Transverse colon (tissue), 4 donors: ENCODE data around the gene ZNF497. TPM values are rescaled to one million over a fixed set of nuclear protein-coding genes. Genes with fewer than 3 reads are reported as not detected.

Experiments used
- DNase-seq: peaks from one replicate; pipeline ENCODE4 v3.0.0-alpha.2; 2019
- H3K27ac ChIP-seq, 4 donors: fragments of 200-600 bp; sonication (generic); 2 replicates each; pipeline ENCODE4 v1.5.1; 2016 to 2018; ENCODE audit warnings: inconsistent platforms in 4 of 4
- H3K27me3 ChIP-seq: fragments of 200-600 bp; sonication (generic); 2 replicates; pipeline ENCODE4 v1.5.1; 2017; ENCODE audit warnings: inconsistent platforms
- H3K36me3 ChIP-seq, 4 donors: fragments of 200-600 bp; sonication (generic); 2 replicates each; pipeline ENCODE4 v1.5.1; 2017 to 2019; ENCODE audit warnings: inconsistent platforms in 4 of 4
- H3K4me1 ChIP-seq, 4 donors: fragments of 200-600 bp; sonication (generic); 2 replicates each; pipeline ENCODE4 v1.5.1; 2017 to 2020; ENCODE audit warnings: inconsistent platforms in 4 of 4
- H3K4me3 ChIP-seq, 4 donors: fragments of 200-600 bp; sonication (generic); 1 replicate in 1 of 4; 2 replicates in 3 of 4; pipeline versions ENCODE4 v1.5.1 to v1.6.1; 2017 to 2019; ENCODE audit warnings: inconsistent platforms in 4 of 4
- H3K9me3 ChIP-seq, 2 donors: fragments of 200-600 bp; sonication (generic); 2 replicates each; pipeline ENCODE4 v1.5.1; 2017 to 2019; ENCODE audit warnings: inconsistent platforms in 2 of 2
- EP300 ChIP-seq: sonication (generic); formaldehyde crosslinking; IDR thresholded peaks from one replicate; pipeline ENCODE4 v1.6.1; 2017; ENCODE audit warnings: antibody characterized with exemption, low read depth
- POLR2A ChIP-seq: fragments of 450-650 bp; IDR thresholded peaks from one replicate; pipeline ENCODE4 v1.6.1; 2016; ENCODE audit warnings: antibody characterized with exemption, mild to moderate bottlenecking, moderate library complexity
- POLR2AphosphoS5 ChIP-seq, 3 donors: sonication (generic); formaldehyde crosslinking; IDR thresholded peaks; one replicate each; pipeline ENCODE4 v1.6.1; 2016; ENCODE audit warnings: antibody characterized with exemption in 3 of 3
- WGBS, 2 donors: methylation state at CpG; one replicate each; pipeline ENCODE4 v1.1.5; 2018; ENCODE audit warnings: low coverage in 1 of 2; 5-methylcytosine and 5-hydroxymethylcytosine counted together
- in situ Hi-C, 4 donors: fragments of 200-750 bp; cut with MboI; loops; one replicate each; pipeline versions ENCODE4 v1.15.0 to v1.15.1; 2017; ENCODE audit warnings: low sequenced_read_pairs in 3 of 4, low pct_ligation_motif_present in 1 of 4, low pct_unique_long_range_greater_than_20kb in 1 of 4
- intact Hi-C: fragments of 100-400 bp; cut with DNase I; formaldehyde crosslinking; loops from one replicate; pipeline ENCODE4 v1.15.1; 2023; ENCODE audit warnings: low total_unique reads
- total RNA-seq, 4 donors: library from RNA; depleted of rRNA; stranded (reverse); fragments of >200 nt; gene quantifications; one replicate each; pipeline ENCODE4 v1.1.0, GENCODE V29; 2016
- TF ChIP-seq, protein P1 (sequence below), 5 experiments: fragments of 200-600 bp in 3 of 5; fragments of 450-650 bp in 2 of 5; sonication (generic) in 3 of 5; IDR thresholded peaks; 1 replicate in 2 of 5; 2 replicates in 3 of 5; pipeline ENCODE4 v1.5.1; 2016 to 2017; ENCODE audit warnings: antibody characterized with exemption in 5 of 5, inconsistent platforms in 3 of 5, mild to moderate bottlenecking in 2 of 5, moderate library complexity in 1 of 5

ZNF497 gene
- total RNA-seq, 4 donors from 2014 or later = 1.3 to 19.3 (median 4.2) TPM

- peak; percentile 63 to 90 (median 88) for TF ChIP-seq POLR2AphosphoS5 (IDR thresholded peaks at IDR 0.05)
- TF ChIP-seq, protein P1, sequence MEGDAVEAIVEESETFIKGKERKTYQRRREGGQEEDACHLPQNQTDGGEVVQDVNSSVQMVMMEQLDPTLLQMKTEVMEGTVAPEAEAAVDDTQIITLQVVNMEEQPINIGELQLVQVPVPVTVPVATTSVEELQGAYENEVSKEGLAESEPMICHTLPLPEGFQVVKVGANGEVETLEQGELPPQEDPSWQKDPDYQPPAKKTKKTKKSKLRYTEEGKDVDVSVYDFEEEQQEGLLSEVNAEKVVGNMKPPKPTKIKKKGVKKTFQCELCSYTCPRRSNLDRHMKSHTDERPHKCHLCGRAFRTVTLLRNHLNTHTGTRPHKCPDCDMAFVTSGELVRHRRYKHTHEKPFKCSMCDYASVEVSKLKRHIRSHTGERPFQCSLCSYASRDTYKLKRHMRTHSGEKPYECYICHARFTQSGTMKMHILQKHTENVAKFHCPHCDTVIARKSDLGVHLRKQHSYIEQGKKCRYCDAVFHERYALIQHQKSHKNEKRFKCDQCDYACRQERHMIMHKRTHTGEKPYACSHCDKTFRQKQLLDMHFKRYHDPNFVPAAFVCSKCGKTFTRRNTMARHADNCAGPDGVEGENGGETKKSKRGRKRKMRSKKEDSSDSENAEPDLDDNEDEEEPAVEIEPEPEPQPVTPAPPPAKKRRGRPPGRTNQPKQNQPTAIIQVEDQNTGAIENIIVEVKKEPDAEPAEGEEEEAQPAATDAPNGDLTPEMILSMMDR (IDR thresholded peaks at IDR 0.05) = peak in 1 of 5 experiments; percentile 2
- peak; percentile 82 for TF ChIP-seq POLR2A
- no peak for TF ChIP-seq EP300
- Histone ChIP-seq H3K4me1 (peaks cover 6 to 22% (median 18%) of the 10 kb centered on the region in 4 donors), H3K27ac (peak overlapping the region; percentile 82 to 92 (median 85)), H3K36me3 (no peaks in the 10 kb centered on the region), H3K27me3 (peaks cover 20% of the 10 kb centered on the region), H3K4me3 (peak overlapping the region; percentile 32 to 94 (median 68)), H3K9me3 (no peaks in the 10 kb centered on the region)
- intact Hi-C loops (loop anchor here (2.0 kb wide), 1 partner anchor 14 kb away; the partner anchor contains the start of gene RPS5), in situ Hi-C loops (no loop called here)
- peak; percentile 99 for DNase-seq
- 3% methylated on average over 77 of the region's 80 CpGs; no CpG with 5 or more reads in 1 of the 2 donors for WGBS, 2 donors
Observed at GRCh38 chr19:58400916-58401839, 38.6 kb upstream of the ZNF497 start.

DNA sequence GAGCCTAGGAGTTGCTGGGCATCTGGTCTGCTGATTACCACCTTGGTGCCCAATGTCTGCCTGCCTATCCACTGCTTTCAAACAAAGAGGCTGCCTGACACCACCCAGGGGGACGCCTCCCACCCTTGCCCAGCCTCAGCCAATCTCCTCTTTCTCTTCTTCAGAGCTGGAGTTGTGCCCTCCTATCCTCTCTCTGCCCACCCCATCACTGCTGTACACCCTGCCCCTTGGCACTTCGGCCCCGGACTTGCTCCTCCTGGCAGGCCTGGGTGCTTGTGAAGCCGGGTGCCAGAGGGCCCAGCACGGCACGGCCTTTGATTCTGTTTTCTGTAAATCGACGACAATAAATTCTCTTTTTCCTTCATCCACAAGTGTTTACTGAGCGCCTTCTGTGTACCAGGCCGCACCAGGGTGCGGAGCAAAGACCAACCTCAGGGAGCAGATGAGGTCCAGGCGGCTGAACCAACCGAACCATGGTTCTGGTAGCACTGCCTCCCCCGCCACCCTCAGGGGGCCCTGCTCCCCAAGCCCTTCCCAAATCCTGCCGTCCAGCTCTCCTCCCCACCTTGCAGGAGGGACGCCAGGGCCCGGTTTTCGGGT, 37.9 kb upstream of the ZNF497 start:
- peak overlapping the region; percentile 21 to 94 (median 48) for H3K4me3 ChIP-seq
- no peak for DNase-seq
- TF ChIP-seq POLR2AphosphoS5 (IDR thresholded peaks at IDR 0.05) (no peak), EP300 (no peak), POLR2A (no peak)
- TF ChIP-seq, protein P1 (IDR thresholded peaks at IDR 0.05) = no peak
- no peaks in the 10 kb centered on the region for H3K36me3 ChIP-seq
- no peaks in the 10 kb centered on the region for H3K9me3 ChIP-seq
- in situ Hi-C loops (no loop called here), intact Hi-C loops (loop anchor here (2.0 kb wide), 1 partner anchor 14 kb away; the partner anchor contains the start of gene RPS5)
- WGBS, 2 donors = 39 to 70% methylated on average over 4 to 18 of the region's 18 CpGs
- peaks cover 6 to 29% (median 22%) of the 10 kb centered on the region in 4 donors for H3K4me1 ChIP-seq
- peak overlapping the region in 2 of 4 donors; percentile 22 to 63 for H3K27ac ChIP-seq
- H3K27me3 ChIP-seq = peaks cover 28% of the 10 kb centered on the region

GRCh38 chr19:58399903-58400302, 37.4 kb upstream of the ZNF497 start:
- Histone ChIP-seq H3K27me3 (peaks cover 29% of the 10 kb centered on the region), H3K9me3 (no peaks in the 10 kb centered on the region), H3K4me1 (peaks cover 6 to 30% (median 22%) of the 10 kb centered on the region in 4 donors), H3K4me3 (no peak overlapping the region), H3K36me3 (no peaks in the 10 kb centered on the region), H3K27ac (no peak overlapping the region)
- in situ Hi-C loops = no loop called here
- WGBS, 2 donors = 100% methylated on average over 1 of the region's 3 CpGs
- TF ChIP-seq, protein P1 (IDR thresholded peaks at IDR 0.05) = no peak
- no peak for TF ChIP-seq POLR2AphosphoS5 (IDR thresholded peaks at IDR 0.05)
- no peak for TF ChIP-seq EP300
- TF ChIP-seq POLR2A = no peak
- intact Hi-C loops = loop anchor here (2.0 kb wide), 1 partner anchor 13 kb away; the partner anchor contains the start of gene RPS5
- no peak for DNase-seq

DNA sequence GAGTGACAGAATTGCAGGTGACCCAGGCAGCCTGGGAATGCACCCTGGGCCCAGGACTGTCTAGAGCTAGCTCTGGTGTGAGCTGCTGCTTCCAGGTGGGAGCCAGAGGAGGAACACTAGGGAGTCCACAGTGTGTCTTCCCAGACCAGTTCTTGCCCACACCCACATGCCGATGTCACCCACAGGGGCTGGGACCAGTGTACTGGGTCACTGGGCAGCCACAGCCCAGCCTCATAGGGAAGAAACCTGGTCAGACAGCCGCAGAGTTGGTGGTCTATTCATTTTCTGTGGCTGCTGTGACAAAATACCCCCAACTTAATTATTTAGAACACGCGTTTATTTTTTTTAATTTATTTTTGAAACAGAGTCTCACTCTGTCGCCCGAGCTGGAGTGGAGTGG, 36.0 kb upstream of the ZNF497 start:
- DNase-seq = no peak
- no peaks in the 10 kb centered on the region for H3K9me3 ChIP-seq
- no peak overlapping the region for H3K4me3 ChIP-seq
- intact Hi-C loops (no loop called here), in situ Hi-C loops (no loop called here)
- TF ChIP-seq, protein P1 (IDR thresholded peaks at IDR 0.05) = no peak
- TF ChIP-seq POLR2AphosphoS5 (IDR thresholded peaks at IDR 0.05) (no peak), POLR2A (no peak), EP300 (no peak)
- H3K27me3 ChIP-seq = peaks cover 29% of the 10 kb centered on the region
- peaks cover 6 to 30% (median 22%) of the 10 kb centered on the region in 4 donors for H3K4me1 ChIP-seq
- peaks cover 0 to 12% (median 1%) of the 10 kb centered on the region in 4 donors for H3K36me3 ChIP-seq
- 94 to 95% methylated on average over 3 to 6 of the region's 6 CpGs for WGBS, 2 donors
- H3K27ac ChIP-seq = no peak overlapping the region
